Measurements from ENCODE around the gene ATP1A4.

The ATP1A4 gene

GRCh38 chr1:160148121-160148520 lies 3.3 kb upstream of the ATP1A4 start:
- FAIRE-seq, result no peak

- no peak for FAIRE-seq
Observed at GRCh38 chr1:160149233-160149632, 2.2 kb upstream of the ATP1A4 start.

GRCh38 chr1:160149716-160150115 lies 1.7 kb upstream of the ATP1A4 start:
- no peak for FAIRE-seq

GRCh38 chr1:160154790-160155189 lies 3.4 kb downstream of the ATP1A4 start:
- FAIRE-seq, result no peak

GRCh38 chr1:160156361-160156760 lies 5.0 kb downstream of the ATP1A4 start:
- FAIRE-seq, result no peak

GRCh38 chr1:160157174-160157573 lies 5.8 kb downstream of the ATP1A4 start:
- no peak for FAIRE-seq

GRCh38 chr1:160158031-160158430 lies 6.6 kb downstream of the ATP1A4 start:
- no peak for FAIRE-seq

- FAIRE-seq, result no peak
Observed at GRCh38 chr1:160158534-160158933, 7.1 kb downstream of the ATP1A4 start.

- FAIRE-seq, result no peak
Observed at GRCh38 chr1:160159846-160160245, 8.4 kb downstream of the ATP1A4 start.

- no peak for FAIRE-seq
Observed at GRCh38 chr1:160161965-160162705, 10.7 kb downstream of the ATP1A4 start.

GRCh38 chr1:160162931-160163330 lies 11.5 kb downstream of the ATP1A4 start:
- no peak for FAIRE-seq

- no peak for FAIRE-seq
Observed at GRCh38 chr1:160163615-160164014, 12.2 kb downstream of the ATP1A4 start.

- no peak for FAIRE-seq
Observed at GRCh38 chr1:160164121-160164520, 12.7 kb downstream of the ATP1A4 start.

- FAIRE-seq, result no peak
Observed at GRCh38 chr1:160166166-160166868, 14.9 kb downstream of the ATP1A4 start.

GRCh38 chr1:160167056-160167455 lies 15.7 kb downstream of the ATP1A4 start:
- no peak for FAIRE-seq

GRCh38 chr1:160167580-160167979 lies 16.2 kb downstream of the ATP1A4 start:
- FAIRE-seq, result no peak

GRCh38 chr1:160168016-160168415 lies 16.6 kb downstream of the ATP1A4 start:
- FAIRE-seq, result no peak

GRCh38 chr1:160168609-160169369 lies 17.4 kb downstream of the ATP1A4 start:
- no peak for FAIRE-seq

- FAIRE-seq, result no peak
Observed at GRCh38 chr1:160169553-160170399, 18.4 kb downstream of the ATP1A4 start.

GRCh38 chr1:160171354-160171753 lies 20.0 kb downstream of the ATP1A4 start:
- FAIRE-seq, result no peak

GRCh38 chr1:160171980-160172379 lies 20.6 kb downstream of the ATP1A4 start:
- no peak for FAIRE-seq

- no peak for FAIRE-seq
Observed at GRCh38 chr1:160177231-160177630, 25.8 kb downstream of the ATP1A4 start.

GRCh38 chr1:160177667-160178066 lies 26.3 kb downstream of the ATP1A4 start:
- FAIRE-seq, result no peak

All from endometrium (tissue), 2 donors.